NCI-H1694 (cell line): ENCODE data around the gene GABRG3.

Experiments
- DNase-seq: peaks from one replicate; lab custom pipeline; 2025; lab: John Stamatoyannopoulos, UW

GABRG3 gene

DNA sequence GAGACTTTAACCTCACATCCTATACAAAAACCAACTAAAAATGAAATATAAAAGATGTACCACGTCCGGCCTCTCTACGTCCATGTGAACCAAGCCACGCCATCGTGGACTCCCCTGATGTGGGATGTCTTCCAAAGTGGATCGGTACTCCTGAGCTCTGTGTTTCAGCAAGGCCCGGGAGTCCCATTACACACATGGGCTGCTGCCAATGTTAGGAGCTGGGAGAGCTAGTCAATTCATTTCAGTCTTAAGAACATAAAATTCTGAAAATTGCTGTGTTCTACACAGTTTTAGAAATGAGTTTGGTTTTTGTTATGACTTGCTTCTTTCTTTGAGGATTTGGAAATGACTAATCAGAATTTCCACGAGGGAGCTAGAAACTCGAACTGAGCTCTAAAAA, 131.0 kb downstream of the GABRG3 start:
- DNase-seq = no peak

DNA sequence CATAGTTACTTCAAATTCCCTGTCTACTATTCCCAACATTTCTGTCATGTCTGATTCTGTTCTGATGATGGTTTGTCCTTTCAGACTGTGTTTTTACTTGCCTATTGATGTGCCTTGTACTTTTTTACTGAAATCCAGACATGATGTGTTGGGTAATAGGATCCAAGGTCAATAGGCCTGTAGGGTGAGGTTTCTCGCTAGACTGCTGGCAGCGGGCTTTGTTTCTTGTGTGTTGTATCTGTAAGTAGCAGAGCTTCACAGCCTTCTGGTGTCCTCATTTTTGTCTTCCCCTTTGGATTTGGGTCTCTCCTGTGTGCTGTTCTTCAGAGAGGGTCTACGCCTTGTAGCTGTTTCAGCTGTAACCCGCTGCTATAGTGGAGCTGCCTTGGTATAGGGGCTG, 140.3 kb downstream of the GABRG3 start:
- no peak for DNase-seq

DNA sequence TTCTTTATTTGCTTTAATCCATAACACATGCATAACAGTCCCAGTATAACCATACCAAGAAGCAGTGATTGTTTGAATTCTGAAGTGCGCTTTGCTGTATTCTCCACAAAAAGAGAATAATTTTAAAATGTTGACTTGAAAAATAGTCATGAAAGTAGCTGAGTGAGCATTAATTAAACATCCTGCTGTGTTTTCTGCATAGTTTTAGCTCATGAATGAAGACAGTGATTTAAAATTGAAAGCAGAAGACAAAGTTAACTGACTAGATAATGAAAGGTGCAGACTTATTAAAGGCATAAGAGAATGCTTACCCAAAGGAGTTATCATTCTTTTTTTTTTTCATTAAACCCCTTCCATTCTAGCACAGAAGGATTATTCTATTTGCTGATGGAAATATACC, 143.5 kb downstream of the GABRG3 start:
- DNase-seq = no peak

GRCh38 chr15:27119695-27120266, 148.8 kb downstream of the GABRG3 start:
- DNase-seq = no peak

DNA sequence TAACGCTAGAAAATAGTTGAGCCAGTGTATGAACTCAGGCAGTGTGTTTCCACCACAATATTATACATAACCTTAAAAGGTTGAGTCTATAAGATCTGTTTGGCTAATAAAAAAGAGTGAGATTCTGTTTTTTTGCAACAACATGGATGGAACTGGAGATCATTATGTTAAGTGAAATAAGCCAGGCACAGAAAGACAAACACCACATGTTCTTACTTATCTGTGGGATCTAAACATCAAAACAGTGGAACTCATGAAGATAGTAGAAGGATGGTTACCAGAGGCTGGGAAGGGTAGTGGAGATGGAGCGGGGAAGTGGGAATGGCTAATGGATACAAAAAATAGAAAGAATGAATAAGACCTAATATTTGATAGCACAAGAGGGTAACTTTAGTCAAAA, 150.7 kb downstream of the GABRG3 start:
- no peak for DNase-seq

GRCh38 chr15:27123291-27123690, 152.3 kb downstream of the GABRG3 start:
- no peak for DNase-seq

- DNase-seq = no peak
Observed at GRCh38 chr15:27123808-27124207, 152.8 kb downstream of the GABRG3 start.

DNA sequence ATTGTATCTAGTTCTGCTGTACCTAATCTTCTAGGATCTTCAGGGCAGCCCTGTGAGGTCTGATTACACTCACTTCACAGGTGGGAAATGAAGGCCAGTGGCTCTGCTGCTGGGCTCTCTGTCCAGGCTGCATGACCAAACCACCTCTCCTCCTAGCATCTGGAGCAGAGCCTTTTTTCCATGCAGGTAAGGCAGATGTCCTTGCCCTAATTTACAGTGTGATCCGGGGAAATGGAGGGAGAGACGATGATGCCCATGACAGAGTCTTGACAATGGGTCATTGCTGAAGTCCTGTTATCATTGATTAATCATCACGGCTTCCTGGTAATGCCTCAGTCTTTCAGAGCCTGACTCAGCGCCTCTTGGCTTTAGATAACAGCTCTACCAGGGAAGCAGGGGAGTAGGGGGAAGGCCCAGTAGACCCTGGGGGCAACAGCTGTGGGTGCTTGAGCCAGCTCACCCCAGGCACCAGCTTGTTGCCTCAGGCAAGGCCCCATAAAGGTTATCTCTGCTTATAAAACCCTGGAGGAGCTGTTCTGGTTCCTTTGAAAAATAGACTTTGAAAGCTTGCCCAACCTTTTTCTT, 153.4 kb downstream of the GABRG3 start:
- no peak for DNase-seq

DNA sequence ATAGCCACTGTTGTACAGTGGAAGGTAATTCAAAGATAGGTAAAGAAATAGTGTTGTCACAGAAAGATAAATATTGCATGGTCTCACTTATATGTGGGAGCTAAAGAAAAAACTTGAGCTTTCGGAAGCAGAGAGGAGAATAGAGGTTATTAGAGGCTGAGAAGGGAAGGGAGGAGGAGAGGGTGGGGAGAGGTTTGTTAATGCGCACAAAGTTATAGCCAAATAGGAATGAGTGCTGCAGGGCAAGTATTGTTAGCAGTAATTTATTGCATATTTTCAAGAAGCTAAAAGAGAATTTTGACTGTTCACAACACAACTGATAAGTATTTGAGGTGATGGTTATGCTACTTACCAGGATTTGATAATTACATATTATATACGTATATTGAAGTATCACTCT, 154.2 kb downstream of the GABRG3 start:
- no peak for DNase-seq

DNA sequence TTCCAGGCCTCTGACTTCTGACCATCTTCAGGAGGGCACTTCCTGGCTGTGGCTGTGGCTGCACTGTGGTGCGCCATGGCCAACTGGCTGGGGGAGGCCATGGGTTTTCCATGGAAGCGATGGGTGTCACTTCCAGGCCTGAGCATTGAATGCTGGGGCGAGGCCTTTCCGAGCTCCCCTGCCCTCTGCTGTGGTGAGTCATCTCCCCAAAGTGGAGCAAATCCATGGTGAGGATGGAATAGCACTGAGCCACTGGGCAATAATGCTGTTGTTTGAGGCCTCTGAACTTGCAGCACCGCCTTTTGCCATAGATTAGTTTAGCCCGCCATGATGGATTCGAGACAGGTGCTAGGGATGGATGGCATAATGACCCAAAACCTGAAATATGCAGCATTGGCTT, 155.5 kb downstream of the GABRG3 start:
- DNase-seq = no peak

GRCh38 chr15:27127815-27128570, 157.0 kb downstream of the GABRG3 start:
- DNase-seq = no peak

GRCh38 chr15:27133249-27133648, 162.3 kb downstream of the GABRG3 start:
- no peak for DNase-seq

- no peak for DNase-seq
Observed at GRCh38 chr15:27134481-27134880, 163.5 kb downstream of the GABRG3 start.

DNA sequence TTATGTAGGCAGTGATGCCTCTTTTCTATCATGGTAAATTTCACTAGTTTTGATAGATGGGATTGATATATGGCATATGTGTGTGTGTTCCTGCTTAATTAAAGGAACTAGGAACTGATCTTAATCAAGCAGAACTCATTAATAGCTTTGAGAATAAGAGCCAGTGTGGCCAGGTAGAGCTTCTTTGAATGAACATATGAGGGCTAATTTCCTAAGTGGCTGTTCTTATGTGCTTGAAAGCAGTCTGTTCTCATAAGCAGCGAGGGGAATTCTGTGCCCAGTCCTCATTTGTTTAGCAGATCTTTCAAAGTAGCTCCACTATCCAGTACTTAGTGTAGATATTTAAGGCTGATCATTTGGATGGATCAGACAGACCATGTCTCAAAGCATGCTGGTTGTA, 164.2 kb downstream of the GABRG3 start:
- DNase-seq = no peak

DNA sequence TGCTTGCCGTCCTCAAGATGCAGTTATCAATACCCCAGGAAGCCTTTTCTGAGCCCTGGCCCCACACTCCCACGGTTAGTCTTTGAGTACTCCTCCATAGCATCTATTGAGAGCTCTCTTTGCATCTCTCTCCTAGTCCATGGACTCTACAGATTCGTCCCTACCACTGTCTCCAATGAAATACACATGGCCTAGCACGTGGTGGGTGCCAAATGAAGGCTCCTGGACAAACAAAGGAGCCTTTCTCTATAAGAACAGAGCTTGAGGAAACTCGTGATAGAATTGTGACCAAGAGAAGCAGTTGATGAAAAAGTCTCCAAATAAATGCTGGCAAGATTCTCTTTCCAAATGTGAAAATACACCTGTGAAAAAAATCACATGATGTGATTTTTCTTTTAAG, 166.1 kb downstream of the GABRG3 start:
- DNase-seq = no peak

- DNase-seq = no peak
Observed at GRCh38 chr15:27165590-27165989, 194.6 kb downstream of the GABRG3 start.

- no peak for DNase-seq
Observed at GRCh38 chr15:27166917-27167316, 195.9 kb downstream of the GABRG3 start.

GRCh38 chr15:27167738-27168137, 196.8 kb downstream of the GABRG3 start:
- no peak for DNase-seq

DNA sequence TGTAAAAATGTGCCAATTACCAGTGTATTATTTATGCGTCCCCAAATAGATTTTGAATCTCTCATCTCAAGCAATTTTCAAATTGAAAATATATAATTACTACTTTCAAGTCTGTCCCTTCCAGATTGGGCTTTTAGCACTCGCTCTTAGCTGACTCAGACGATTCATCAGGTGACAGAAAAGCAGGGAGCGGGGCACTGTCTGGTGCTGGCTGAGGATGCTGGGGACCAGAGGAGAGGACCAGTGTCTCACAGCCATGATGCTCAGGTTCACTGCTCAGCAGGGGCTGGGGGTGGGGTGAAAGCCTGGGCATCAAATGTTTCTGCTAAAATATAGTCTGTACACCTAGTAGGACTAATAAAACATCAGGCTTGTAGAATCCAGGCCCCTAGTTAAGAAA, 199.9 kb downstream of the GABRG3 start:
- DNase-seq = no peak

- DNase-seq = no peak
Observed at GRCh38 chr15:27172821-27173220, 201.8 kb downstream of the GABRG3 start.

DNA sequence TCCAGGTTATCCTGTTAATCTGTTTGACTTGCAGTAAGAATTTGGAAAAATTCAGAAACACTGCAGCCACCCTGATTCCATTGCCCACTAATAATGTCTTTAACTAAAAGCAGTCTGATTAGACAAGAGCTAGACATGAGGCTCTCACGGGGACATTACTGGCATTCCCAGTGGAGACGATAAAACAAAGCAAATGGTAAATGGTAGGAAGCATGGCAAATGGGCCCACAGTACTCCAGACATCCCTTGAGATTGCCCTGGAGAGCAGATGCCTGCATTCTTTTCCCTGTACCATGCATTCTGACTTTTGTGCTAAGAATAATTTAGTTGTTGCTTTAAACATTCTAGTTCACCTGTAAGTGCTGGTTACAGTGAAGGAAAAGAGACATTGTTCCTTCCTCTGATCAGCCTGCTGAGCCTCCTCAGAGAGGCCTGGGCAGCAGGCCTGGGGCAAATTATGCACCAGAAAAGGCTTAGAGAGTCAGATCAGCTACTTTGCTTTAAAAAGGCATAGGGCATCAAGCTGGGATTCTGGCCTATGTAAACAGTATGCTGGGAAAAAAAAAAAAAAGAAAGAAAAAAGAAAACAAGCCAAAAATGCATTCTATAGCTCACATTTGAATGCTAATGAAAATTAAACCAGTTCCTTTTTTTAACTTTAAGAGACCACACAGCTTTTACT, 204.6 kb downstream of the GABRG3 start:
- no peak for DNase-seq

- no peak for DNase-seq
Observed at GRCh38 chr15:27176785-27177406, 205.9 kb downstream of the GABRG3 start.

DNA sequence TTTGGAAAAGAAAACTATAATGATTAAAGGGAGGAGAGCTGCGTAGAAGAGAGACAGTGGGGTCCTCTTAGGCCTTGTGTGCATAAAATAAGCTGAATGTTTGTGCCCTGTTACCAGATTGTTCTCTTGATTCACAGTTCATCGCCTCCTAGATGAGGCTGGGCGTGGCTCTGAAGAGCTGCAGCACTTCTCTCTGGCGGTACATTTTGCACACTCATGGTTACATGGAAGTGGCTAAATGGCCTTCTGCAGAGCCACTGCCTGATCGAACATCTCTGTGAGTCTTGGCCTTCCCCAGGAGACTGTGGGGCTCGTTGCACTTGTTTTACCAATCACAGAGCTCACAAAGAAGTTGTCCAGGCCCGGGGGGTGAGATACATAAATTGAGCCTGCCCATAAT, 208.8 kb downstream of the GABRG3 start:
- DNase-seq = no peak
